ENCODE results near the gene TPRG1L.

GRCh38 chr1:3642919-3643675, 18.3 kb downstream of the TPRG1L start:
- TF ChIP-seq MXI1 (IDR thresholded peaks at IDR 0.05; ENCODE audit: borderline replicate concordance, low read depth, low read length) = no peak
- TF ChIP-seq CTCF (conservative IDR thresholded peaks at IDR 0.05; ENCODE audit: low read depth, low read length) = no peak
- no peak for TF ChIP-seq BHLHE40 (IDR thresholded peaks at IDR 0.05; ENCODE audit: low read depth, low read length)
- TF ChIP-seq POLR2A (IDR thresholded peaks at IDR 0.05; ENCODE audit: low read depth, low read length) = no peak
- TF ChIP-seq RCOR1 (IDR thresholded peaks at IDR 0.05; ENCODE audit: insufficient replicate concordance, low read length) = no peak
- TF ChIP-seq NFE2L2 (IDR thresholded peaks at IDR 0.05; ENCODE audit: low read depth, low read length) = no peak
- no peak for TF ChIP-seq CHD1 (IDR thresholded peaks at IDR 0.05; ENCODE audit: low read depth, low read length)

Measured in IMR-90 (cell line).